Right cardiac atrium (tissue), 5 donors: ENCODE measurements around the gene KRT27. TPM values are rescaled to one million over a fixed set of nuclear protein-coding genes. Genes with fewer than 3 reads are reported as not detected.
A peak's percentile ranks its signal among the peaks of the same experiment; 100 is the strongest.
"Not testable (repeated sequence)": the region's sequence is repeated elsewhere in the genome, so short reads cannot be mapped to it uniquely, and the experiment has no call there.

Source experiments
- ATAC-seq, 2 donors: fragments of 200-7000 bp; cut with Tn5 transposase; one replicate each; pipeline versions ENCODE4 v1.8.0 to v1.9.1; 2020; ENCODE audit warnings: moderate library complexity in 2 of 2, mild to moderate bottlenecking in 1 of 2
- DNase-seq, 3 donors: peaks; one replicate each; pipeline ENCODE4 v3.0.0-alpha.2; 2020
- H3K27ac ChIP-seq: one replicate; pipeline ENCODE4 v1.5.1; 2013; ENCODE audit warnings: mild to moderate bottlenecking, low read length, control low read depth, moderate library complexity
- H3K27me3 ChIP-seq: one replicate; pipeline ENCODE4 v1.6.1; 2013; ENCODE audit not compliant: control insufficient read depth, insufficient read depth
- H3K4me1 ChIP-seq: one replicate; pipeline ENCODE4 v1.6.1; 2013; ENCODE audit warnings: low read length; ENCODE audit not compliant: control insufficient read depth, insufficient read depth
- H3K4me3 ChIP-seq: one replicate; pipeline ENCODE4 v1.5.1; 2013; ENCODE audit warnings: low read length, control low read depth
- H3K9me3 ChIP-seq: one replicate; pipeline ENCODE4 v1.6.1; 2013; ENCODE audit warnings: low read length; ENCODE audit not compliant: control insufficient read depth
- WGBS: extraction: QIAGEN DNeasy Blood & Tissue Kit; methylation state at CpG from one replicate; pipeline ENCODE4 v1.1.7; 2013; 5-methylcytosine and 5-hydroxymethylcytosine counted together
- intact Hi-C, 4 donors: fragments of 100-400 bp; cut with DNase I; formaldehyde crosslinking; loops; one replicate each; pipeline versions ENCODE4 v1.11.0 to v1.14.0; 2022 to 2023
- polyA plus RNA-seq: library from polyadenylated mRNA; stranded (reverse); fragments of 200-250 nt; gene quantifications from one replicate; pipeline ENCODE4 v1.2.3, GENCODE V29; 2013
- total RNA-seq, 4 donors: library from RNA; stranded (reverse); fragmentation: NEBNext Ultra II Directional; extraction: Animal tissue kit (Norgen Biotek cat#: 25700); gene quantifications; one replicate each; pipeline ENCODE4 v1.2.1, GENCODE V29; 2021
- donor health status: healthy with polysubstance abuse.
- donor health status: DM: no; HTN: yes; CAD: no.
- donor health status: DM: no; HTN: no; CAD: no.
- donor health status: DM: no; HTN: yes; CAD: no; lungs with severe emphysema.
- donor health status: DM: yes; HTN: yes; CAD: no.

Gene KRT27
- total and polyA plus RNA-seq, 5 donors, result 0.21 to 0.43 TPM; not detected in 3

GRCh38 chr17:40818733-40819527 lies 36.6 kb upstream of the KRT27 start:
- Histone ChIP-seq H3K4me3 (peak overlapping the region; percentile 94), H3K4me1 (peaks cover 5% of the 10 kb centered on the region), H3K27ac (peak overlapping the region; percentile 99), H3K27me3 (no peaks in the 10 kb centered on the region), H3K9me3 (no peaks in the 10 kb centered on the region)
- DNase-seq, result peak; percentile 83 to 93 (median 91)
- intact Hi-C loops, result no loop called here
- WGBS, result 1% methylated on average over 73 of the region's 73 CpGs
- ATAC-seq, result peak; percentile 94 to 95

GRCh38 chr17:40818343-40818732 lies 36.0 kb upstream of the KRT27 start:
- no peaks in the 10 kb centered on the region for H3K9me3 ChIP-seq
- no peaks in the 10 kb centered on the region for H3K27me3 ChIP-seq
- DNase-seq, result no peak
- no peak overlapping the region for H3K27ac ChIP-seq
- intact Hi-C loops, result no loop called here
- 15% methylated on average over 7 of the region's 7 CpGs for WGBS
- H3K4me3 ChIP-seq, result peak overlapping the region; percentile 94
- H3K4me1 ChIP-seq, result peaks cover 5% of the 10 kb centered on the region
- ATAC-seq, result no peak

- Histone ChIP-seq H3K4me1 (peaks cover 4% of the 10 kb centered on the region), H3K27ac (no peak overlapping the region), H3K9me3 (no peaks in the 10 kb centered on the region), H3K27me3 (no peaks in the 10 kb centered on the region), H3K4me3 (no peak overlapping the region)
- intact Hi-C loops, result no loop called here
- ATAC-seq (no peak), DNase-seq (no peak)
- 96% methylated on average over 4 of the region's 4 CpGs for WGBS
Measured at GRCh38 chr17:40817103-40817682, 34.8 kb upstream of the KRT27 start.

- intact Hi-C loops, result no loop called here
- 93% methylated on average over 3 of the region's 3 CpGs for WGBS
- H3K9me3 ChIP-seq, result no peaks in the 10 kb centered on the region
- peaks cover 4% of the 10 kb centered on the region for H3K4me1 ChIP-seq
- no peaks in the 10 kb centered on the region for H3K27me3 ChIP-seq
- DNase-seq, result no peak
- no peak overlapping the region for H3K4me3 ChIP-seq
- ATAC-seq, result no peak
- no peak overlapping the region for H3K27ac ChIP-seq
Measured at GRCh38 chr17:40816569-40816968, 34.2 kb upstream of the KRT27 start.

GRCh38 chr17:40815381-40815780 lies 33.0 kb upstream of the KRT27 start:
- ATAC-seq (no peak), DNase-seq (no peak)
- peaks cover 4% of the 10 kb centered on the region for H3K4me1 ChIP-seq
- no peak overlapping the region for H3K4me3 ChIP-seq
- H3K27me3 ChIP-seq, result no peaks in the 10 kb centered on the region
- intact Hi-C loops, result no loop called here
- no peak overlapping the region for H3K27ac ChIP-seq
- H3K9me3 ChIP-seq, result no peaks in the 10 kb centered on the region
- 93% methylated on average over 1 of the region's 1 CpG for WGBS

- H3K4me3 ChIP-seq, DNase-seq, H3K4me1 ChIP-seq, intact Hi-C loops, H3K9me3 ChIP-seq, H3K27ac ChIP-seq, ATAC-seq, H3K27me3 ChIP-seq: not testable (repeated sequence)
- WGBS, result 87% methylated on average over 3 of the region's 3 CpGs
Measured at GRCh38 chr17:40814657-40815056, 32.3 kb upstream of the KRT27 start.

GRCh38 chr17:40813804-40814203 lies 31.5 kb upstream of the KRT27 start:
- DNase-seq (no peak), ATAC-seq (no peak)
- Histone ChIP-seq H3K4me3 (no peak overlapping the region), H3K27me3 (no peaks in the 10 kb centered on the region), H3K9me3 (no peaks in the 10 kb centered on the region), H3K4me1 (peaks cover 4% of the 10 kb centered on the region), H3K27ac (no peak overlapping the region)
- WGBS, result 71% methylated on average over 4 of the region's 4 CpGs
- intact Hi-C loops, result no loop called here

GRCh38 chr17:40812639-40813038 lies 30.3 kb upstream of the KRT27 start:
- intact Hi-C loops, result no loop called here
- no peaks in the 10 kb centered on the region for H3K27me3 ChIP-seq
- ATAC-seq (no peak), DNase-seq (no peak)
- H3K4me1 ChIP-seq, result peaks cover 4% of the 10 kb centered on the region
- H3K4me3 ChIP-seq, result no peak overlapping the region
- H3K9me3 ChIP-seq, result no peaks in the 10 kb centered on the region
- H3K27ac ChIP-seq, result no peak overlapping the region
- WGBS, result 84% methylated on average over 3 of the region's 3 CpGs

GRCh38 chr17:40810494-40810893 lies 28.1 kb upstream of the KRT27 start:
- H3K4me1 ChIP-seq, result peaks cover 1% of the 10 kb centered on the region
- ATAC-seq (no peak), DNase-seq (no peak)
- H3K27ac ChIP-seq, result no peak overlapping the region
- no peak overlapping the region for H3K4me3 ChIP-seq
- intact Hi-C loops, result no loop called here
- H3K27me3 ChIP-seq, result no peaks in the 10 kb centered on the region
- WGBS, result 63% methylated on average over 6 of the region's 6 CpGs
- no peaks in the 10 kb centered on the region for H3K9me3 ChIP-seq

- Histone ChIP-seq H3K9me3 (no peaks in the 10 kb centered on the region), H3K27ac (no peak overlapping the region), H3K4me3 (no peak overlapping the region), H3K4me1 (peaks cover 1% of the 10 kb centered on the region), H3K27me3 (no peaks in the 10 kb centered on the region)
- 17% methylated on average over 2 of the region's 2 CpGs for WGBS
- DNase-seq (no peak), ATAC-seq (peak; percentile 28 to 33)
- intact Hi-C loops, result loop anchor here in 3 of 4 donors (5.0 to 10.0 kb wide), 2 partner anchors 852 to 855 kb away; no protein-coding TSS in a partner anchor
Measured at GRCh38 chr17:40809721-40810421, 27.5 kb upstream of the KRT27 start.

GRCh38 chr17:40806131-40806530 lies 23.8 kb upstream of the KRT27 start:
- intact Hi-C loops, result loop anchor here in 3 of 4 donors (5.0 to 10.0 kb wide), 2 partner anchors 856 to 859 kb away; no protein-coding TSS in a partner anchor

More at GRCh38 chr17:40806131-40806530, 23.8 kb upstream of the KRT27 start:
- 71% methylated on average over 3 of the region's 3 CpGs for WGBS
- no peak overlapping the region for H3K4me3 ChIP-seq
- H3K4me1 ChIP-seq, result peaks cover 1% of the 10 kb centered on the region
- no peak for DNase-seq
- no peaks in the 10 kb centered on the region for H3K27me3 ChIP-seq
- no peak overlapping the region for H3K27ac ChIP-seq
- no peaks in the 10 kb centered on the region for H3K9me3 ChIP-seq
- no peak for ATAC-seq
